CD4-positive, alpha-beta T cell (primary cell): ENCODE results near the gene ASPHD2. TPM values are rescaled to one million over a fixed set of nuclear protein-coding genes. Genes with fewer than 3 reads are reported as not detected.
"Not testable (repeated sequence)": the region's sequence is repeated elsewhere in the genome, so short reads cannot be mapped to it uniquely, and the experiment has no call there.

Experiments used
- ATAC-seq: fragments of 200-7000 bp; cut with Tn5 transposase; one replicate; pipeline ENCODE4 v1.10.0; 2022; ENCODE audit warnings: mild to moderate bottlenecking; ENCODE audit not compliant: poor library complexity
- CTCF ChIA-PET: fragments of 350-600 bp; sonication (Branson Sonifier 250); formaldehyde crosslinking; loops from one replicate; lab custom pipeline; 2021; ENCODE audit warnings: antibody characterized with exemption, inconsistent platforms; lab: Charles Lee
- POLR2A ChIA-PET: fragments of 350-600 bp; sonication (Branson Sonifier 250); formaldehyde crosslinking; loops from one replicate; lab custom pipeline; 2021; ENCODE audit warnings: antibody characterized with exemption, inconsistent platforms; lab: Charles Lee
- DNase-seq, 14 experiments: peaks; one replicate each; pipeline ENCODE4 v3.0.0-alpha.2; 2013 to 2020; ENCODE audit warnings: mixed read lengths in 2 of 14
- H3K27ac ChIP-seq, 2 donors: one replicate each; pipeline versions ENCODE4 v1.5.1 to v1.7.0; 2013; ENCODE audit warnings: low read length in 2 of 2, low read depth in 1 of 2, mild to moderate bottlenecking in 1 of 2
- H3K27me3 ChIP-seq, 2 experiments: 1 replicate in 1 of 2; 2 replicates in 1 of 2; pipeline versions ENCODE4 v1.6.1 to v1.7.0; 2013; ENCODE audit warnings: low read length in 2 of 2, control low read depth in 1 of 2, mild to moderate bottlenecking in 1 of 2, moderate library complexity in 1 of 2; ENCODE audit not compliant: insufficient read depth in 2 of 2, control insufficient read depth in 1 of 2
- H3K36me3 ChIP-seq: one replicate; pipeline ENCODE4 v1.6.1; 2013; ENCODE audit warnings: low read length, control low read depth; ENCODE audit not compliant: insufficient read depth
- H3K4me1 ChIP-seq: one replicate; pipeline ENCODE4 v1.6.1; 2013; ENCODE audit warnings: low read length, control low read depth; ENCODE audit not compliant: insufficient read depth
- H3K4me3 ChIP-seq: one replicate; pipeline ENCODE4 v1.5.1; 2013; ENCODE audit warnings: mild to moderate bottlenecking, low read length, moderate library complexity
- H3K9me3 ChIP-seq, 2 experiments: 1 replicate in 1 of 2; 2 replicates in 1 of 2; pipeline versions ENCODE4 v1.6.1 to v1.7.0; 2013; ENCODE audit warnings: low read length in 2 of 2, mild to moderate bottlenecking in 2 of 2, control low read depth in 1 of 2, moderate library complexity in 1 of 2; ENCODE audit not compliant: control insufficient read depth in 1 of 2, insufficient read depth in 1 of 2
- H3K27ac Mint-ChIP-seq: one replicate; pipeline ENCODE4 v1.8.0; 2020; ENCODE audit warnings: mixed read lengths
- H3K27me3 Mint-ChIP-seq: one replicate; pipeline ENCODE4 v1.8.0; 2021; ENCODE audit warnings: mixed read lengths
- H3K36me3 Mint-ChIP-seq: one replicate; pipeline ENCODE4 v1.8.0; 2021; ENCODE audit warnings: low read depth, mixed read lengths
- H3K4me1 Mint-ChIP-seq: one replicate; pipeline ENCODE4 v1.8.0; 2021; ENCODE audit warnings: low read depth, mixed read lengths
- H3K4me3 Mint-ChIP-seq: one replicate; pipeline ENCODE4 v1.8.0; 2020; ENCODE audit warnings: mild to moderate bottlenecking, mixed read lengths
- H3K9me3 Mint-ChIP-seq: one replicate; pipeline ENCODE4 v1.8.0; 2020; ENCODE audit warnings: mixed read lengths
- intact Hi-C, 2 experiments: fragments of 100-400 bp; cut with DNase I in 1 of 2; cut with micrococcal nuclease in 1 of 2; formaldehyde crosslinking; loops; one replicate each; pipeline versions ENCODE4 v1.15.1 to v1.9.0; 2023 to 2025; cut with DNase I, micrococcal nuclease
- total RNA-seq, 174 experiments: library from RNA in 2 of 174; stranded (reverse) in 2 of 174; gene quantifications; one replicate each; pipeline ENCODE4 v1.2.3 and lab custom pipeline; 2021 to 2026
- TF ChIP-seq, protein P1 (sequence below): fragments of 200-600 bp; IDR thresholded peaks from one replicate; pipeline ENCODE4 v1.8.0; 2022; ENCODE audit warnings: antibody characterized with exemption, mild to moderate bottlenecking

ASPHD2 gene
- total RNA-seq, 2 experiments from 2014 or later = 0.70 to 0.85 TPM

DNA sequence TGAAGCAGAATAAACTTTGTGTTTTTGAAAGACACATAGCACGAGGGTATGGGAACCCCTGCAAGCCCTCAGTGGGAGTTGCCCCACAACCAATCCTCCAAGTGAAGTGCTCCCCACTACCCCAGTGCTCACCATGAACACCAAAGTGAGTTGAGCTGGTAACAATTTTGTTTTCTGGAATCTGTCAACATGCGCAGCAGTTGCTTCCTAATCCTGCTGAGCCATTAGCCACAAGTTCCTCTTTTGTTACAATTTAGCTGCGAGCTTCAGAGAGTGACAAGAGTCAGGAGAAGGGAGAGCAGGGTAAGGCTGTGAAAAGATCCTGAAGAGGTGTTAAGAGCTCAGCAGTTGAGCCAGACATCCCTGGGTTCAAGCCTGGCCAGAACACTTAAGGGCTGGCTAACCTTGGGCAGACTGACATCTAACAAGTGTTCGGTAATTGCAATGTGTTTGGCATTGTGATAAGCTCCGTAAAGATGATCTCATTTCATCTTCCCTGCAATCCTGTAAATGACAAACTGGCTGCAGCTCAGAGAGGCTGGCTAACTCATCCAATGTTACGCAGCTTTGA is 24.1 kb upstream of the ASPHD2 start:
- no peaks in the 10 kb centered on the region for H3K9me3 ChIP-seq

GRCh38 chr22:26406118-26406517 is 22.9 kb upstream of the ASPHD2 start:
- Mint-ChIP-seq H3K4me1 (no peaks in the 10 kb centered on the region), H3K9me3 (no peaks in the 10 kb centered on the region), H3K27ac (no peak overlapping the region), H3K27me3 (peaks cover 20% of the 10 kb centered on the region), H3K4me3 (no peak overlapping the region), H3K36me3 (no peaks in the 10 kb centered on the region)
- no peaks in the 10 kb centered on the region for H3K9me3 ChIP-seq
- H3K36me3 ChIP-seq = no peaks in the 10 kb centered on the region
- ChIA-PET CTCF (no interaction called here), POLR2A (no interaction called here)
- H3K27ac ChIP-seq = no peak overlapping the region
- DNase-seq (no peak), ATAC-seq (no peak)
- H3K4me3 ChIP-seq = no peak overlapping the region
- intact Hi-C loops = no loop called here
- TF ChIP-seq, protein P1, sequence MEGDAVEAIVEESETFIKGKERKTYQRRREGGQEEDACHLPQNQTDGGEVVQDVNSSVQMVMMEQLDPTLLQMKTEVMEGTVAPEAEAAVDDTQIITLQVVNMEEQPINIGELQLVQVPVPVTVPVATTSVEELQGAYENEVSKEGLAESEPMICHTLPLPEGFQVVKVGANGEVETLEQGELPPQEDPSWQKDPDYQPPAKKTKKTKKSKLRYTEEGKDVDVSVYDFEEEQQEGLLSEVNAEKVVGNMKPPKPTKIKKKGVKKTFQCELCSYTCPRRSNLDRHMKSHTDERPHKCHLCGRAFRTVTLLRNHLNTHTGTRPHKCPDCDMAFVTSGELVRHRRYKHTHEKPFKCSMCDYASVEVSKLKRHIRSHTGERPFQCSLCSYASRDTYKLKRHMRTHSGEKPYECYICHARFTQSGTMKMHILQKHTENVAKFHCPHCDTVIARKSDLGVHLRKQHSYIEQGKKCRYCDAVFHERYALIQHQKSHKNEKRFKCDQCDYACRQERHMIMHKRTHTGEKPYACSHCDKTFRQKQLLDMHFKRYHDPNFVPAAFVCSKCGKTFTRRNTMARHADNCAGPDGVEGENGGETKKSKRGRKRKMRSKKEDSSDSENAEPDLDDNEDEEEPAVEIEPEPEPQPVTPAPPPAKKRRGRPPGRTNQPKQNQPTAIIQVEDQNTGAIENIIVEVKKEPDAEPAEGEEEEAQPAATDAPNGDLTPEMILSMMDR = no peak
- H3K4me1 ChIP-seq = no peaks in the 10 kb centered on the region
- peaks cover 3 to 4% of the 10 kb centered on the region in 2 experiments for H3K27me3 ChIP-seq

More for the DNA sequence above, 24.1 kb upstream of the ASPHD2 start:
- DNase-seq = peak in 1 of 14 experiments; percentile 19
- H3K36me3 ChIP-seq = no peaks in the 10 kb centered on the region
- no peak overlapping the region for H3K27ac ChIP-seq
- no peaks in the 10 kb centered on the region for H3K4me1 ChIP-seq
- no peak overlapping the region for H3K4me3 ChIP-seq
- ChIA-PET CTCF (no interaction called here), POLR2A (no interaction called here)
- H3K4me1 Mint-ChIP-seq = no peaks in the 10 kb centered on the region
- H3K27me3 Mint-ChIP-seq = peaks cover 16% of the 10 kb centered on the region
- intact Hi-C loops = no loop called here
- ATAC-seq = no peak
- H3K36me3 Mint-ChIP-seq = no peaks in the 10 kb centered on the region
- no peak overlapping the region for H3K27ac Mint-ChIP-seq
- TF ChIP-seq, protein P1 = no peak
- H3K27me3 ChIP-seq = peaks cover 3 to 4% of the 10 kb centered on the region in 2 experiments
- H3K4me3 Mint-ChIP-seq = no peak overlapping the region
- H3K9me3 Mint-ChIP-seq = no peaks in the 10 kb centered on the region

DNA sequence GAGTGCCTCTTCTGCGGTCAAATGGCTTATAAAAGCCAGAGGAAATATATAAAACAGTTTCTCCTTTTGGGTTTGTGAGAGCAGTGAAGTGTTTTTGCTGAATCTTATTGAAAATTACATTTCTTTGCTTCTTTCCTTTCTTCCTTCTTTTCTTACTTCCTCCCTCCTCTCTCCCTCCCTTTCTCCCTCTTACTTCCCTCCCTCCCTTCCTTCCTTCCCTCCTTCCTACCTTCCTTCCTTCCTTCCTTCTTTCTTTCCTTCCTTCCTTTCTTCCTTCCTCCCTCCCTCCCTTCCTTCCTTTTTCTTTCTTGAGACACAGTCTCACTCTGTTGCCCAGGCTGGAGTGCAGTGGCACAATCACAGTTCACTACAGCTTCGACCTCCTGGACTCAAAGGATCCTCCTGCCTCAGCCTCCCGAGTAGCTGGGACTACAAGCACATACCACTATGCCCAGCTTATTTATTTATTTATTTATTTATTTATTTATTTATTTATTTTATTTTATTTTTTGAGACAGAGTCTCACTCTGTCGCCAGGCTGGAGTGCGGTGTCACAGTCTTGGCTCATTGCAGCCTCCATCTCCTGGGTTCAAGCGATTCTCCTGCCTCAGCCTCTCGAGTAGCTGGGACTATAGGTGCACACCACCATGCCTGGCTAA is 20.4 kb upstream of the ASPHD2 start:
- DNase-seq, ATAC-seq, H3K36me3 ChIP-seq, H3K9me3 ChIP-seq, H3K27ac Mint-ChIP-seq, H3K4me3 ChIP-seq, H3K9me3 Mint-ChIP-seq, H3K4me1 Mint-ChIP-seq, H3K27ac ChIP-seq, H3K36me3 Mint-ChIP-seq, H3K4me3 Mint-ChIP-seq, intact Hi-C loops, H3K4me1 ChIP-seq, CTCF ChIA-PET, POLR2A ChIA-PET, H3K27me3 ChIP-seq: not testable (repeated sequence)
- peaks cover 20% of the 10 kb centered on the region for H3K27me3 Mint-ChIP-seq
